ENCODE results near the gene ITPK1. TPM values are rescaled to one million over a fixed set of nuclear protein-coding genes. Genes with fewer than 3 reads are reported as not detected.

ITPK1 gene
- total RNA-seq, 3 donors from 2014 or later = 27.8 to 91.7 (median 42.9) TPM

DNA sequence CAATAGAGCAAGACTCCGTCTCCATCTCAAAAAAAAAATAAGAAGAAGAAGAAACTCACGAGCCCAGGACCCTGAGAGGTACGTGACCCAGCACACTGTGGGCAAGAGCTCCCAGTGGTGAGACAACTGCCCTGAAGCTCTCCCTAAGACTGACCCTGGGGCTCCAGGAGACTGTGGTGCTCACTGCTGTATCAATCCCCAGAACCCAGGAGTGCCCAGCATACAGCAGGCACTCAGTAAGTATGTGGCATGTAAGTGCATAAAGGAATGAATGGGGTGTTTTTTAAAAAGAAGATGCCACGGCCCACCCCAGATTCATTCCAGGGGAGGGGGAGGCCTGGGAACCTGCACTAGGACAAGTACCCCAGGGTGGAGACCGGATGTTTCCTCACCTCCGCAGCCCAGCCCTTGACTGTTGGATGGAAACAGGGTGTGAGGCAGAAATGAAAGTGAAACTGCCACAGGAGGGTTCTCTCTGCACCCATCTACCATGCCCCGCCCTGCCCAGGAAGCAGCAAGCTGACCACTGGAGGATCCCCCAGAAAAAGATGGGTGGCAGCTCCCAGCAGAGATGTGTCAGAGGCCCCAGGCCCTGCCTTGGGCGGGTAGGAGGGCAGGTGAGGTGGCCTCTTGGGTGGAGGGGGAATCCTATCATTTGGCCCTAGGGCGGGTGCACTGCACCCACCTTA is 12.2 kb downstream of the ITPK1 start:
- Histone ChIP-seq H3K9me3 (no peaks in the 10 kb centered on the region), H3K4me1 (no peaks in the 10 kb centered on the region), H3K4me3 (peak overlapping the region in 1 of 3 donors; percentile 35), H3K27me3 (no peaks in the 10 kb centered on the region), H3K27ac (no peak overlapping the region), H3K36me3 (no peaks in the 10 kb centered on the region)
- no peak for TF ChIP-seq POLR2A (IDR thresholded peaks at IDR 0.05)
- no peak for TF ChIP-seq POLR2AphosphoS5 (IDR thresholded peaks at IDR 0.05)
- TF ChIP-seq, protein P1, sequence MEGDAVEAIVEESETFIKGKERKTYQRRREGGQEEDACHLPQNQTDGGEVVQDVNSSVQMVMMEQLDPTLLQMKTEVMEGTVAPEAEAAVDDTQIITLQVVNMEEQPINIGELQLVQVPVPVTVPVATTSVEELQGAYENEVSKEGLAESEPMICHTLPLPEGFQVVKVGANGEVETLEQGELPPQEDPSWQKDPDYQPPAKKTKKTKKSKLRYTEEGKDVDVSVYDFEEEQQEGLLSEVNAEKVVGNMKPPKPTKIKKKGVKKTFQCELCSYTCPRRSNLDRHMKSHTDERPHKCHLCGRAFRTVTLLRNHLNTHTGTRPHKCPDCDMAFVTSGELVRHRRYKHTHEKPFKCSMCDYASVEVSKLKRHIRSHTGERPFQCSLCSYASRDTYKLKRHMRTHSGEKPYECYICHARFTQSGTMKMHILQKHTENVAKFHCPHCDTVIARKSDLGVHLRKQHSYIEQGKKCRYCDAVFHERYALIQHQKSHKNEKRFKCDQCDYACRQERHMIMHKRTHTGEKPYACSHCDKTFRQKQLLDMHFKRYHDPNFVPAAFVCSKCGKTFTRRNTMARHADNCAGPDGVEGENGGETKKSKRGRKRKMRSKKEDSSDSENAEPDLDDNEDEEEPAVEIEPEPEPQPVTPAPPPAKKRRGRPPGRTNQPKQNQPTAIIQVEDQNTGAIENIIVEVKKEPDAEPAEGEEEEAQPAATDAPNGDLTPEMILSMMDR (IDR thresholded peaks at IDR 0.05) = no peak
- no peak for DNase-seq (ENCODE audit: low spot score in 2 of 2)
- intact Hi-C loops (cut with DNase I; ENCODE audit: low total_unique reads) = no loop called here

DNA sequence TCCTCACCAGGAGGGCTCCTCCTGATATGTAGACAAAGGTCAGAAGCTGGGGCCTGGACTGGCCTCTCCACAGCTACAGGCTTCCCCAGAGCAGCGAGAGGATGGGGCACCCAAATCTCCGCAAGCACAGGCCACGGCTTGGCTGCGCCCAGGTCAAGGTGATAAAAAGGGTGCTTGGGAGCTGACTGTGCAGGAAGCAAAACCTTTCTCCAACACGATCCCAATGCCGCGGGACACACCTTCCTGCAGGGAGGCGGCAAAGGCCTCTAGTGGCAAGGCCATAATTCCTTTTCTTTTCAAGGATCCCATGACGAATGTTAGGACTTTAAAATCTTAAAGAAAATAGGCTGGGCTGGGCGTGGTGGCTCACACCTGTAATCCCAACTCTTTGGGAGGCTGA is 13.6 kb downstream of the ITPK1 start:
- intact Hi-C loops (cut with DNase I; ENCODE audit: low total_unique reads) = no loop called here
- Histone ChIP-seq H3K4me1 (no peaks in the 10 kb centered on the region), H3K27ac (no peak overlapping the region), H3K4me3 (no peak overlapping the region), H3K9me3 (no peaks in the 10 kb centered on the region), H3K36me3 (no peaks in the 10 kb centered on the region), H3K27me3 (no peaks in the 10 kb centered on the region)
- no peak for DNase-seq (ENCODE audit: low spot score in 2 of 2)
- no peak for TF ChIP-seq POLR2AphosphoS5 (IDR thresholded peaks at IDR 0.05)
- no peak for TF ChIP-seq POLR2A (IDR thresholded peaks at IDR 0.05)
- TF ChIP-seq, protein P1 (IDR thresholded peaks at IDR 0.05) = no peak

DNA sequence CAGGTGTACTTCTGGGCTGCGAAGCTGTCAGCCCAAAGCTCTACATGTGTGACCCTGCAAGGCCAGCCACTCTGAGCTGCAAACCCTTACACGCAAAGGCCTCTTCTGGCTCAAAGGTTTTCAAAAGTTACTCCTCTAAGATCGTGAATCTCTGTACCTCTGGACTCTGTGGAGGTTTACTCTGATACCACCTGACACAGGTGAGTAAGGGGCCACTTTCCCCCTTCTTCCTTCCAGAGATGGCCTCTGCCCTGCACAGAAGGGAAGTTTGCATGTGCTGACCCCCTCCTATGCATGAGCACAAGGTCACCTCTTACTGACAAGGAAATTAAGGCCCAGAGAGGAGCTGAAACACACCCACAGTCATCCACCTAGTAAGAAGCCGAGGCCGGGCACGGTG is 14.5 kb downstream of the ITPK1 start:
- Histone ChIP-seq H3K36me3 (no peaks in the 10 kb centered on the region), H3K27ac (no peak overlapping the region), H3K9me3 (no peaks in the 10 kb centered on the region), H3K27me3 (no peaks in the 10 kb centered on the region), H3K4me1 (no peaks in the 10 kb centered on the region), H3K4me3 (no peak overlapping the region)
- intact Hi-C loops (cut with DNase I; ENCODE audit: low total_unique reads) = no loop called here
- TF ChIP-seq POLR2AphosphoS5 (IDR thresholded peaks at IDR 0.05) (no peak), POLR2A (IDR thresholded peaks at IDR 0.05) (no peak)
- TF ChIP-seq, protein P1 (IDR thresholded peaks at IDR 0.05) = no peak
- DNase-seq (ENCODE audit: low spot score in 2 of 2) = no peak

DNA sequence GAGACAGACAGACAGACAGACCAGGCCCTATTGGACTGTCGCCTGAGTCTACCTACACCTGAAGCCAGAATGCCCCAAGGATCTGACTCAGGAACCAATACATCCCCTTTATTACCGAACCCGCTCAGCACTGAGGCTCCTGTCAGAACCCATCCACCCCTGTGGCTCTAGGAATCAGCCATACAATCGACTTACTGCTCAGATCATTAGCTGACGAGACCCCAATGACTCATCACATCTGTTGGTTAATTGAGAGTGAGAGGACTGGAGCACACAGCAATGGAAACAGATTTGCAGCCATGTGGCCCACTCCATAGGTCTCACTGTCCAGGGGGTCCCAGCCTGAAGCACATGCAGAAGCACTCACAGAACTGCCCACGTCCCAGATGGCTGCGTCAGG is 15.2 kb downstream of the ITPK1 start:
- Histone ChIP-seq H3K4me3 (no peak overlapping the region), H3K27me3 (no peaks in the 10 kb centered on the region), H3K4me1 (no peaks in the 10 kb centered on the region), H3K27ac (no peak overlapping the region), H3K36me3 (no peaks in the 10 kb centered on the region), H3K9me3 (no peaks in the 10 kb centered on the region)
- TF ChIP-seq POLR2AphosphoS5 (IDR thresholded peaks at IDR 0.05) = no peak
- TF ChIP-seq, protein P1 (IDR thresholded peaks at IDR 0.05) = no peak
- no peak for TF ChIP-seq POLR2A (IDR thresholded peaks at IDR 0.05)
- no peak for DNase-seq (ENCODE audit: low spot score in 2 of 2)
- intact Hi-C loops (cut with DNase I; ENCODE audit: low total_unique reads) = no loop called here

DNA sequence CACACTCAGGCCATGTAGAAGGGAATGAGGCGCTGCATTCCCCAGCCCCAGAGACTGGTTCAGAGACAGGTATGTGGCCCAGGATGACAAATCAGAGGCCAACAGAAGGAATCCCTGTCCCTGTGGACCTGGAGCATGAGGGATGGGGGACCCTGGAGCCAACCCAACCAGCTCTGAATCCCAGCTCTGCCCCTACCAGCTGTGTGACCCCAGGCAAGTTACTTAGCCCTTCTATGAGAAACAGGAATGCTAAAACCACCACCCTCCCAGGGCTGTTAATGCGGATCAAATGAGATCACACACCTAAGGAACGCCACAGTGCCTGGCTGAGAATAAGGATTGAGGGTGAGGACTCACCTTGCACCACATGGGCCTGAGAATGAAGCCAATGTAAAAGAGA is 15.6 kb downstream of the ITPK1 start:
- intact Hi-C loops (cut with DNase I; ENCODE audit: low total_unique reads) = no loop called here
- no peak overlapping the region for H3K27ac ChIP-seq
- H3K4me3 ChIP-seq = no peak overlapping the region
- H3K4me1 ChIP-seq = no peaks in the 10 kb centered on the region
- no peak for DNase-seq (ENCODE audit: low spot score in 2 of 2)
- no peak for TF ChIP-seq POLR2A (IDR thresholded peaks at IDR 0.05)
- no peak for TF ChIP-seq POLR2AphosphoS5 (IDR thresholded peaks at IDR 0.05)
- TF ChIP-seq, protein P1 (IDR thresholded peaks at IDR 0.05) = no peak
- H3K27me3 ChIP-seq = no peaks in the 10 kb centered on the region
- H3K9me3 ChIP-seq = no peaks in the 10 kb centered on the region
- H3K36me3 ChIP-seq = no peaks in the 10 kb centered on the region

Measured in breast epithelium (tissue), 4 donors.